Activated CD8-positive, alpha-beta T cell treated with anti-CD3 and anti-CD28 coated beads for 36 hours (primary cell): ENCODE data around the gene GRIA1. TPM values are rescaled to one million over a fixed set of nuclear protein-coding genes. Genes with fewer than 3 reads are reported as not detected.

Experiments
- ATAC-seq: fragments of 200-7000 bp; cut with Tn5 transposase; one replicate; pipeline ENCODE4 v1.10.0; 2021; ENCODE audit warnings: mild to moderate bottlenecking, moderate library complexity
- CTCF ChIA-PET: fragments of 350-600 bp; sonication (Branson Sonifier 250); formaldehyde crosslinking; loops from one replicate; lab custom pipeline; 2021; ENCODE audit warnings: antibody characterized with exemption; lab: Charles Lee
- POLR2A ChIA-PET: fragments of 350-600 bp; sonication (Branson Sonifier 250); formaldehyde crosslinking; loops from one replicate; lab custom pipeline; 2021; ENCODE audit warnings: antibody characterized with exemption; lab: Charles Lee
- DNase-seq: peaks from one replicate; pipeline ENCODE4 v3.0.0-alpha.2; 2020
- H3K27ac Mint-ChIP-seq: one replicate; pipeline ENCODE4 v1.8.0; 2021; ENCODE audit warnings: mild to moderate bottlenecking, mixed read lengths
- H3K27me3 Mint-ChIP-seq: one replicate; pipeline ENCODE4 v1.8.0; 2021; ENCODE audit warnings: mixed read lengths
- H3K36me3 Mint-ChIP-seq: one replicate; pipeline ENCODE4 v1.8.0; 2021; ENCODE audit warnings: low read depth, mixed read lengths
- H3K4me1 Mint-ChIP-seq: one replicate; pipeline ENCODE4 v1.8.0; 2021; ENCODE audit warnings: low read depth, mixed read lengths
- H3K4me3 Mint-ChIP-seq: one replicate; pipeline ENCODE4 v1.8.0; 2021; ENCODE audit warnings: mild to moderate bottlenecking, moderate library complexity, mixed read lengths
- H3K9me3 Mint-ChIP-seq: one replicate; pipeline ENCODE4 v1.8.0; 2021; ENCODE audit warnings: mixed read lengths
- intact Hi-C: fragments of 100-400 bp; cut with micrococcal nuclease; formaldehyde crosslinking; loops from one replicate; pipeline ENCODE4 v1.10.0; 2022
- total RNA-seq, 2 experiments: library from RNA; stranded (reverse); gene quantifications; one replicate each; pipeline ENCODE4 v1.2.3, GENCODE V29; 2021
- TF ChIP-seq, protein P1 (sequence below): fragments of 200-600 bp; IDR thresholded peaks from one replicate; pipeline ENCODE4 v1.8.0; 2022; ENCODE audit warnings: antibody characterized with exemption, mild to moderate bottlenecking

The GRIA1 gene
- total RNA-seq, 2 experiments from 2014 or later: not detected

DNA sequence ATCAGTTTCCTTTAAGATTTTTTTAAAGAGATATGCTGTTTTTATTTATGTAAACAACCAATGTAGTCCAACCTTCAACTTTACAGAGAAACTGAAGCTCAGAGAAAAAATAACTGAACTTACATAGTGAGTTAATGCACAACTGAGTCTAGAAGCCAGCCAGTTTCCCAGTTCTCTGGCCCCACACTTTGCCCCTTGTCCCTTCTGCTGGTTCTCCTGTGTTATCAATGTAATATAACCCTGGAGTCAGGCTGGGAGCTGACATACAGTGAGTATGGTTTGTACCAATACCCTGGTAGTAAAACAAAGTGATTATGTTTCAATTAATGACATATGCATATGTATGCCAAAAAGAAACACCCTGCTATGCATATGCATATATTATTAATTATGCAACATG is 32.2 kb upstream of the GRIA1 start:
- ATAC-seq (no peak), DNase-seq (no peak)
- Mint-ChIP-seq H3K4me3 (no peak overlapping the region), H3K36me3 (no peaks in the 10 kb centered on the region), H3K9me3 (no peaks in the 10 kb centered on the region), H3K27me3 (no peaks in the 10 kb centered on the region), H3K27ac (no peak overlapping the region), H3K4me1 (no peaks in the 10 kb centered on the region)
- ChIA-PET CTCF (no interaction called here), POLR2A (no interaction called here)
- TF ChIP-seq, protein P1, sequence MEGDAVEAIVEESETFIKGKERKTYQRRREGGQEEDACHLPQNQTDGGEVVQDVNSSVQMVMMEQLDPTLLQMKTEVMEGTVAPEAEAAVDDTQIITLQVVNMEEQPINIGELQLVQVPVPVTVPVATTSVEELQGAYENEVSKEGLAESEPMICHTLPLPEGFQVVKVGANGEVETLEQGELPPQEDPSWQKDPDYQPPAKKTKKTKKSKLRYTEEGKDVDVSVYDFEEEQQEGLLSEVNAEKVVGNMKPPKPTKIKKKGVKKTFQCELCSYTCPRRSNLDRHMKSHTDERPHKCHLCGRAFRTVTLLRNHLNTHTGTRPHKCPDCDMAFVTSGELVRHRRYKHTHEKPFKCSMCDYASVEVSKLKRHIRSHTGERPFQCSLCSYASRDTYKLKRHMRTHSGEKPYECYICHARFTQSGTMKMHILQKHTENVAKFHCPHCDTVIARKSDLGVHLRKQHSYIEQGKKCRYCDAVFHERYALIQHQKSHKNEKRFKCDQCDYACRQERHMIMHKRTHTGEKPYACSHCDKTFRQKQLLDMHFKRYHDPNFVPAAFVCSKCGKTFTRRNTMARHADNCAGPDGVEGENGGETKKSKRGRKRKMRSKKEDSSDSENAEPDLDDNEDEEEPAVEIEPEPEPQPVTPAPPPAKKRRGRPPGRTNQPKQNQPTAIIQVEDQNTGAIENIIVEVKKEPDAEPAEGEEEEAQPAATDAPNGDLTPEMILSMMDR: no peak
- intact Hi-C loops: no loop called here

DNA sequence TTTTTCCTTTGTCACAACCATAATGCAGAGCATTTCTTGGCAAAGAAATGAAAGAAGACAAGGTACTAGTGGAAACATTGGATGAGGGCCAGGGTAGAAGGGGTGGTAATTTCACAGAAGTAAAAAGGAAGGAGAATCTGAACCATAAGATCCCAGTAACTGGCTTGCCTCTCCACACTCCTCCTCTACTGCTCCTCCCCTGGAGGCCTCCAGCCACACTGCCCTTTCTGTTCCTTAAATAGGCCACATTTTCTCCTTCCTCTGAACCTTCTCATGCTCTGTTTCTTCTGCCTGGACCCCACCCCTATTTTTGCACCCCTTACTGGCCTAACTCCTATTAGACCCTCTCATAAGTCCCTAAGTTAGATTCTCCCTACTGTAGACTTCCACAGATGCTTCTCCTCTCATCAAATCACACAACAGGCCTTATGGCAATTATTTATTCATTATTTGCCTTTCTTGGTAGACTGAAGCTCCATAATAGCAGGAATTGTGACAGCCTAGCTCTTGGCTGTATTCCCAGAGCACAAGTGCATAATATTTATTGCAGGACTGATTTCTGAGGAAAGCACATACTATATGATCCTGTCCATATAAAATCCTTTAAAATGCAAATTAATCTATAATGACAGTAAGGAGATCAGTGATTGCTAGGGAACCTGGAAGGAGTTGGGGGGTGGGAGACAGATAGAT is 31.3 kb upstream of the GRIA1 start:
- H3K36me3 Mint-ChIP-seq: no peaks in the 10 kb centered on the region
- POLR2A ChIA-PET: no interaction called here
- CTCF ChIA-PET: no interaction called here
- intact Hi-C loops: no loop called here
- H3K4me1 Mint-ChIP-seq: no peaks in the 10 kb centered on the region
- no peak for DNase-seq
- H3K9me3 Mint-ChIP-seq: no peaks in the 10 kb centered on the region
- no peak overlapping the region for H3K4me3 Mint-ChIP-seq
- TF ChIP-seq, protein P1: no peak
- ATAC-seq: no peak
- no peak overlapping the region for H3K27ac Mint-ChIP-seq
- H3K27me3 Mint-ChIP-seq: no peaks in the 10 kb centered on the region

DNA sequence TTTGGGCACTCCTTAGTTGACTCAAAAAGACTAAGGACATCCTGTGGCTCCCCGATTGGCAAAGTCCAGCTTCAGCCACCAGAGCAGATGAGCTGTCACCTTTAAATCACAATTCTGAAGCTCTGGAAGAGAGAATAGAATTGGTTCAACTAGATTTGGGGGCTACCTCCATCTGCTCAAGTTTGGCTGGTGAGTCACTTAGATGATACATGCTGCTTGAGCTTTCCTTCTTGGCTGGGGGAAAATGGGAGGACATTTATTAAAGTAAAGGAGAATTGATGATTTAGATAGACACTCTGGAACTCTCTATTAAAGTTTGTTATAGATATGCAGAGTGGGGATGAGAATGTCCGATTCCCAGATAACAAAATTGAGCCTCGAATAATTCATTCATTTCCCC is 30.0 kb upstream of the GRIA1 start:
- ChIA-PET POLR2A (no interaction called here), CTCF (no interaction called here)
- Mint-ChIP-seq H3K9me3 (no peaks in the 10 kb centered on the region), H3K4me1 (no peaks in the 10 kb centered on the region), H3K27me3 (no peaks in the 10 kb centered on the region), H3K4me3 (no peak overlapping the region), H3K27ac (no peak overlapping the region), H3K36me3 (no peaks in the 10 kb centered on the region)
- TF ChIP-seq, protein P1: no peak
- intact Hi-C loops: no loop called here
- DNase-seq (no peak), ATAC-seq (no peak)

DNA sequence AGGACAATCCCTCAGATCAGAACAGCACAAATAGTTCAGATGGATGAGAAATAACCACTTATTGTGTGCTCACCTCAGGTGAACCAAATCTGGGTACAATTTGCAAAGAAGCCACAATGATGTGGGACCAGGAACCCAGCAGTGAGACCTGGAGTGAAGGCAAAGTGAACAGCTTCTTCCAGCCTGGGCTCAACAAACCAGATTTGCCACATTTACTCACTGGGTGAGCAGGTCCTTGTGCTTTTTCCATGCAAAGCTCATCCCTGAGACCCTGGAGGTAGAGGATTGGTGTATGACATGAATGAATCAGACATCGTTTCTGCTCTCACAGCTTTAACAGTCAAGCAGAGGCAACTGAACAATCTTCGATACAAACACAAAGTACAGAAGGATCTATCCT is 29.1 kb upstream of the GRIA1 start:
- no peaks in the 10 kb centered on the region for H3K4me1 Mint-ChIP-seq
- no peak for DNase-seq
- intact Hi-C loops: no loop called here
- H3K27ac Mint-ChIP-seq: no peak overlapping the region
- ATAC-seq: no peak
- H3K4me3 Mint-ChIP-seq: no peak overlapping the region
- CTCF ChIA-PET: no interaction called here
- TF ChIP-seq, protein P1: no peak
- no peaks in the 10 kb centered on the region for H3K9me3 Mint-ChIP-seq
- H3K36me3 Mint-ChIP-seq: no peaks in the 10 kb centered on the region
- H3K27me3 Mint-ChIP-seq: no peaks in the 10 kb centered on the region
- POLR2A ChIA-PET: no interaction called here

DNA sequence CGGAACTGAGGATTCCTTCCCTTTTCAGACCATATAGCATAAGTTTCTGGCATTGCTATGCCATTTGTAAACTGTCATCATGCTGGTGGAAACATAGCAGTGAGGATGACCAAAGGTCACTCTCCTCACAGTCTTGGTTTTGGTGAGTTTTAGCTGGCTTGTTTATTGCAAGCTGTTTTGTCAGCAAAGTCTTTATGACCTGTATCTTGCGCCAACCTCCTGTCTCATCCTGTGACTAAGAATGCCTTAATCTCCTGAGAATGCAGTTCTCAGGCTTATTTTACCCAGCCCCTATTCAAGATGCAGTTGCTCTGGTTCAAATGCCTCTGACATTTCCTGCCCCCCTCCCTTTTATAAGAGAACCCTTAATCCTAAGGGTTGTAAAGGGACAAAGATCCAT is 26.7 kb upstream of the GRIA1 start:
- ChIA-PET POLR2A (interaction anchor here (0.6 kb wide), 1 partner anchor 1005 kb away, joined by 4 read pairs; no protein-coding TSS in a partner anchor), CTCF (interaction anchor here (0.6 kb wide), 1 partner anchor 25 kb away, joined by 3 read pairs; no protein-coding TSS in a partner anchor)
- Mint-ChIP-seq H3K36me3 (no peaks in the 10 kb centered on the region), H3K4me1 (no peaks in the 10 kb centered on the region), H3K9me3 (no peaks in the 10 kb centered on the region), H3K27me3 (no peaks in the 10 kb centered on the region), H3K4me3 (no peak overlapping the region), H3K27ac (no peak overlapping the region)
- no peak for ATAC-seq
- no peak for DNase-seq
- TF ChIP-seq, protein P1: no peak
- intact Hi-C loops: no loop called here
